HEK293 (cell line): ENCODE results near the gene LTC4S.

Experiments used
- CTCF ChIA-PET: fragments of 350-600 bp; formaldehyde crosslinking; extraction: SDS; loops from one replicate; lab custom pipeline; 2021; ENCODE audit warnings: antibody characterized with exemption; lab: Yijun Ruan, JAX
- POLR2A ChIA-PET: fragments of 300-600 bp; formaldehyde crosslinking; extraction: SDS; loops from one replicate; lab custom pipeline; 2020; ENCODE audit warnings: antibody characterized with exemption, inconsistent platforms; lab: Yijun Ruan, JAX
- H3K27ac ChIP-seq: fragments of 200-500 bp; sonication (Bioruptor generic); 2 replicates; pipeline ENCODE4 v1.5.1; 2014; ENCODE audit warnings: low read depth, low read length, control low read depth, inconsistent platforms; ENCODE audit errors: extremely low read depth
- H3K36me3 ChIP-seq, 2 experiments: fragments of 200-500 bp in 1 of 2; sonication (Bioruptor generic) in 1 of 2; 1 replicate in 1 of 2; 2 replicates in 1 of 2; pipeline ENCODE4 v1.5.1; 2014 to 2017; ENCODE audit warnings: inconsistent platforms in 2 of 2, low read length in 2 of 2; ENCODE audit not compliant: control insufficient read depth in 2 of 2, insufficient read depth in 1 of 2
- H3K4me1 ChIP-seq: fragments of 200-500 bp; sonication (Bioruptor generic); 2 replicates; pipeline ENCODE4 v1.5.1; 2014; ENCODE audit warnings: mild to moderate bottlenecking, low read length, inconsistent platforms; ENCODE audit not compliant: control insufficient read depth, insufficient read depth
- H3K4me3 ChIP-seq: 2 replicates; pipeline ENCODE4 v1.5.1; 2011; ENCODE audit warnings: low read depth, mild to moderate bottlenecking, control low read depth, low read length, moderate library complexity
- H3K9me3 ChIP-seq: fragments of 200-500 bp; sonication (Bioruptor generic); 2 replicates; pipeline ENCODE4 v1.5.1; 2014; ENCODE audit warnings: low read depth, low read length, inconsistent platforms; ENCODE audit not compliant: control insufficient read depth, insufficient read depth
- EGR2 ChIP-seq: fragments of 450-650 bp; formaldehyde crosslinking; IDR thresholded peaks from 2 replicates; pipeline ENCODE4 v1.5.1; 2016; ENCODE audit warnings: low read depth, missing biosample characterization, missing genetic modification characterization
- GFI1B ChIP-seq: fragments of 450-650 bp; formaldehyde crosslinking; IDR thresholded peaks from 2 replicates; pipeline ENCODE4 v1.5.1; 2016; ENCODE audit warnings: missing biosample characterization, missing genetic modification characterization
- GLI4 ChIP-seq: fragments of 450-650 bp; formaldehyde crosslinking; IDR thresholded peaks from 2 replicates; pipeline ENCODE4 v1.5.1; 2016; ENCODE audit warnings: missing biosample characterization, missing genetic modification characterization
- OVOL3 ChIP-seq: fragments of 450-650 bp; formaldehyde crosslinking; IDR thresholded peaks from 2 replicates; pipeline ENCODE4 v1.5.1; 2016; ENCODE audit warnings: missing biosample characterization, missing genetic modification characterization
- SP2 ChIP-seq: fragments of 450-650 bp; formaldehyde crosslinking; IDR thresholded peaks from 2 replicates; pipeline ENCODE4 v1.5.1; 2016; ENCODE audit warnings: missing biosample characterization, missing genetic modification characterization
- SP7 ChIP-seq: fragments of 450-650 bp; formaldehyde crosslinking; IDR thresholded peaks from 2 replicates; pipeline ENCODE4 v1.5.1; 2016; ENCODE audit warnings: missing biosample characterization, missing genetic modification characterization
- ZBTB48 ChIP-seq: fragments of 450-650 bp; formaldehyde crosslinking; IDR thresholded peaks from 2 replicates; pipeline ENCODE4 v1.5.1; 2016; ENCODE audit warnings: missing biosample characterization, missing genetic modification characterization
- ZBTB6 ChIP-seq: fragments of 450-650 bp; formaldehyde crosslinking; IDR thresholded peaks from 2 replicates; pipeline ENCODE4 v1.5.1; 2017; ENCODE audit warnings: missing biosample characterization, missing genetic modification characterization
- ZFHX2 ChIP-seq: fragments of 450-650 bp; formaldehyde crosslinking; conservative IDR thresholded peaks from 2 replicates; pipeline ENCODE4 v1.5.1; 2016; ENCODE audit warnings: missing biosample characterization, missing genetic modification characterization
- ZFP3 ChIP-seq: fragments of 450-650 bp; formaldehyde crosslinking; IDR thresholded peaks from 2 replicates; pipeline ENCODE4 v1.5.1; 2016; ENCODE audit warnings: low read depth, missing biosample characterization, missing genetic modification characterization
- ZIC2 ChIP-seq: fragments of 450-650 bp; formaldehyde crosslinking; IDR thresholded peaks from 2 replicates; pipeline ENCODE4 v1.5.1; 2016; ENCODE audit warnings: missing biosample characterization, missing genetic modification characterization
- ZNF133 ChIP-seq: fragments of 450-650 bp; formaldehyde crosslinking; IDR thresholded peaks from 2 replicates; pipeline ENCODE4 v1.5.1; 2016; ENCODE audit warnings: missing biosample characterization, missing genetic modification characterization
- ZNF23 ChIP-seq: fragments of 450-650 bp; formaldehyde crosslinking; IDR thresholded peaks from 2 replicates; pipeline ENCODE4 v1.5.1; 2016; ENCODE audit warnings: missing biosample characterization, missing genetic modification characterization, borderline replicate concordance
- ZNF24 ChIP-seq: fragments of 450-650 bp; formaldehyde crosslinking; IDR thresholded peaks from 2 replicates; pipeline ENCODE4 v1.5.1; 2016; ENCODE audit warnings: missing biosample characterization, missing genetic modification characterization
- ZNF335 ChIP-seq: fragments of 450-650 bp; formaldehyde crosslinking; conservative IDR thresholded peaks from 2 replicates; pipeline ENCODE4 v1.5.1; 2016; ENCODE audit warnings: missing biosample characterization, missing genetic modification characterization
- ZNF394 ChIP-seq: fragments of 450-650 bp; formaldehyde crosslinking; IDR thresholded peaks from 2 replicates; pipeline ENCODE4 v1.5.1; 2016; ENCODE audit warnings: missing biosample characterization, missing genetic modification characterization, mild to moderate bottlenecking, moderate library complexity, borderline replicate concordance
- ZNF423 ChIP-seq: fragments of 450-650 bp; formaldehyde crosslinking; IDR thresholded peaks from 2 replicates; pipeline ENCODE4 v1.5.1; 2016; ENCODE audit warnings: missing biosample characterization, missing genetic modification characterization
- ZNF670 ChIP-seq: fragments of 450-650 bp; formaldehyde crosslinking; IDR thresholded peaks from 2 replicates; pipeline ENCODE4 v1.5.1; 2016; ENCODE audit warnings: missing biosample characterization, missing genetic modification characterization, low read depth
- ZSCAN16 ChIP-seq: fragments of 450-650 bp; formaldehyde crosslinking; IDR thresholded peaks from 2 replicates; pipeline ENCODE4 v1.5.1; 2016; ENCODE audit warnings: missing biosample characterization, missing genetic modification characterization
- ZSCAN18 ChIP-seq: fragments of 450-650 bp; formaldehyde crosslinking; IDR thresholded peaks from 2 replicates; pipeline ENCODE4 v1.5.1; 2016; ENCODE audit warnings: missing biosample characterization, missing genetic modification characterization
- ZSCAN30 ChIP-seq: fragments of 450-650 bp; IDR thresholded peaks from 2 replicates; pipeline ENCODE4 v1.5.1; 2018; ENCODE audit warnings: missing biosample characterization, mild to moderate bottlenecking, missing genetic modification characterization, moderate library complexity
- TF ChIP-seq, protein P1 (sequence below): fragments of 450-650 bp; formaldehyde crosslinking; IDR thresholded peaks from 2 replicates; pipeline ENCODE4 v1.5.1; 2016; ENCODE audit warnings: missing biosample characterization, missing genetic modification characterization

LTC4S gene

GRCh38 chr5:179776411-179776938 is 17.3 kb upstream of the LTC4S start (continued):
- TF ChIP-seq, protein P1, sequence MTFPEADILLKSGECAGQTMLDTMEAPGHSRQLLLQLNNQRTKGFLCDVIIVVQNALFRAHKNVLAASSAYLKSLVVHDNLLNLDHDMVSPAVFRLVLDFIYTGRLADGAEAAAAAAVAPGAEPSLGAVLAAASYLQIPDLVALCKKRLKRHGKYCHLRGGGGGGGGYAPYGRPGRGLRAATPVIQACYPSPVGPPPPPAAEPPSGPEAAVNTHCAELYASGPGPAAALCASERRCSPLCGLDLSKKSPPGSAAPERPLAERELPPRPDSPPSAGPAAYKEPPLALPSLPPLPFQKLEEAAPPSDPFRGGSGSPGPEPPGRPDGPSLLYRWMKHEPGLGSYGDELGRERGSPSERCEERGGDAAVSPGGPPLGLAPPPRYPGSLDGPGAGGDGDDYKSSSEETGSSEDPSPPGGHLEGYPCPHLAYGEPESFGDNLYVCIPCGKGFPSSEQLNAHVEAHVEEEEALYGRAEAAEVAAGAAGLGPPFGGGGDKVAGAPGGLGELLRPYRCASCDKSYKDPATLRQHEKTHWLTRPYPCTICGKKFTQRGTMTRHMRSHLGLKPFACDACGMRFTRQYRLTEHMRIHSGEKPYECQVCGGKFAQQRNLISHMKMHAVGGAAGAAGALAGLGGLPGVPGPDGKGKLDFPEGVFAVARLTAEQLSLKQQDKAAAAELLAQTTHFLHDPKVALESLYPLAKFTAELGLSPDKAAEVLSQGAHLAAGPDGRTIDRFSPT (tag by site-specific recombination), result no peak
- TF ChIP-seq GFI1B (tag by site-specific recombination), result no peak

GRCh38 chr5:179777456-179777855 is 16.3 kb upstream of the LTC4S start:
- no peaks in the 10 kb centered on the region for H3K4me1 ChIP-seq
- H3K9me3 ChIP-seq, result no peaks in the 10 kb centered on the region
- H3K4me3 ChIP-seq, result no peak overlapping the region
- CTCF ChIA-PET, result interaction anchor here (2.1 kb wide), 1 partner anchor 14 kb away, joined by 17 read pairs; no protein-coding TSS in a partner anchor
- POLR2A ChIA-PET, result interaction anchor here (0.6 to 0.8 kb wide), 2 partner anchors 43 to 116 kb away, joined by 3 read pairs; partner anchors contain the start of gene SQSTM1
- TF ChIP-seq ZBTB6 (tag by site-specific recombination) (peak; percentile 20; the same call in 1 of the 2 replicates), OVOL3 (no peak), ZNF133 (tag by site-specific recombination) (no peak), SP7 (no peak), ZNF423 (tag by site-specific recombination) (no peak), ZNF670 (tag by site-specific recombination) (no peak)
- no peak overlapping the region for H3K27ac ChIP-seq
- peaks cover 9 to 80% of the 10 kb centered on the region in 2 experiments; a peak in 2 of 3 replicates for H3K36me3 ChIP-seq

DNA sequence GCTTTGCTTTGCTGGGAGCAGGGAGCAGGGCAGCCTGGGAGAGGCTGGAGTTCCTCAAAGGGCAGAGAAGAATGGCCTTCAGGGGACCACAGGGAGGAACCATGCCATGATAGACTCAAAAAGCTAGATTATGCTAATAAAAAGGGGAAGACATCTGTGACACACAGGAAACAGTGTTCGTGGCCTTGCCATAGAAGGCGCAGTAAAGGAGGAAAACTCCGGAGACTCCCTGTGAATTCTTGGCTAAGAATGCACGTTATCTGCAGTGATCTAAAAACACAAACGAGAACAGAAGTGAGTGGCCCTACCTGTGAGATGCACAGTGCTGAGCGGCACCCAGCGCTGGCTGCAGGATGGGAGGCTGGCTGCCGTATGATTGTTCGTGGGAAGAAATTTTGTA is 15.9 kb upstream of the LTC4S start:
- Histone ChIP-seq H3K4me3 (no peak overlapping the region), H3K27ac (no peak overlapping the region), H3K36me3 (peaks cover 5 to 75% of the 10 kb centered on the region in 2 experiments; a peak in 2 of 3 replicates), H3K4me1 (no peaks in the 10 kb centered on the region), H3K9me3 (no peaks in the 10 kb centered on the region)
- ChIA-PET CTCF (interaction anchor here (2.1 kb wide), 1 partner anchor 14 kb away, joined by 17 read pairs; no protein-coding TSS in a partner anchor), POLR2A (interaction anchor here (0.6 to 0.8 kb wide), 2 partner anchors 43 to 117 kb away, joined by 3 read pairs; partner anchors contain the start of gene SQSTM1)
- TF ChIP-seq ZSCAN16 (tag by site-specific recombination) (no peak), SP2 (tag by site-specific recombination) (no peak), ZNF394 (tag by site-specific recombination) (no peak), ZNF24 (tag by site-specific recombination) (no peak), ZSCAN18 (no peak), ZIC2 (tag by site-specific recombination) (no peak), ZNF23 (tag by site-specific recombination) (no peak), GLI4 (no peak), EGR2 (tag by site-specific recombination) (no peak), ZSCAN30 (no peak), ZBTB48 (no peak), ZNF335 (tag by site-specific recombination) (no peak), ZFP3 (tag by site-specific recombination) (no peak), ZBTB6 (tag by site-specific recombination) (no peak), ZFHX2 (tag by site-specific recombination) (no peak)
